B cell (primary cell): ENCODE results near the gene HMGA1. TPM values are rescaled to one million over a fixed set of nuclear protein-coding genes. Genes with fewer than 3 reads are reported as not detected.

ENCODE experiments used
- ATAC-seq: fragments of 200-7000 bp; cut with Tn5 transposase; one replicate; pipeline ENCODE4 v1.10.0; 2021; ENCODE audit warnings: low read depth, mild to moderate bottlenecking, moderate number of reproducible peaks, moderate library complexity
- CTCF ChIA-PET: fragments of 350-600 bp; sonication (Branson Sonifier 250); formaldehyde crosslinking; loops from one replicate; lab custom pipeline; 2021; ENCODE audit warnings: antibody characterized with exemption, inconsistent platforms; lab: Charles Lee
- POLR2A ChIA-PET: fragments of 350-600 bp; sonication (Branson Sonifier 250); formaldehyde crosslinking; loops from one replicate; lab custom pipeline; 2021; ENCODE audit warnings: antibody characterized with exemption; lab: Charles Lee
- DNase-seq: peaks from one replicate; pipeline ENCODE4 v3.0.0; 2013
- H2AFZ ChIP-seq: 2 replicates; pipeline ENCODE4 v1.6.1; 2012; ENCODE audit warnings: mild to moderate bottlenecking, low read depth, low read length; ENCODE audit not compliant: insufficient read depth, poor library complexity, severe bottlenecking
- H3K27ac ChIP-seq, 2 donors: 1 replicate in 1 of 2; 2 replicates in 1 of 2; pipeline ENCODE4 v1.5.1; 2012 to 2013; ENCODE audit warnings: low read length in 2 of 2, mild to moderate bottlenecking in 2 of 2, moderate library complexity in 1 of 2
- H3K27me3 ChIP-seq, 4 experiments: fragments of 200-600 bp in 1 of 4; sonication (generic) in 1 of 4; replicated peaks in 1 of 4; 1 replicate in 2 of 4; 2 replicates in 2 of 4; pipeline versions ENCODE4 v1.6.1 to v1.7.0; 2013 to 2016; ENCODE audit warnings: low read length in 3 of 4, mild to moderate bottlenecking in 2 of 4, mixed read lengths in 1 of 4, moderate library complexity in 1 of 4; ENCODE audit not compliant: insufficient read depth in 4 of 4, control insufficient read depth in 3 of 4; ENCODE audit errors: control extremely low read depth in 1 of 4
- H3K36me3 ChIP-seq, 2 experiments: replicated peaks in 1 of 2; 1 replicate in 1 of 2; 2 replicates in 1 of 2; pipeline versions ENCODE4 v1.6.1 to v1.7.1; 2013; ENCODE audit warnings: low read length in 1 of 2; ENCODE audit not compliant: insufficient read depth in 2 of 2, control insufficient read depth in 1 of 2; ENCODE audit errors: control extremely low read depth in 1 of 2, extremely low read depth in 1 of 2
- H3K4me1 ChIP-seq, 2 donors: fragments of 200-600 bp in 1 of 2; sonication (generic) in 1 of 2; 1 replicate in 1 of 2; 2 replicates in 1 of 2; pipeline versions ENCODE4 v1.5.1 to v1.6.1; 2013 to 2017; ENCODE audit warnings: low read length in 2 of 2; ENCODE audit not compliant: control insufficient read depth in 2 of 2, insufficient read depth in 2 of 2
- H3K4me2 ChIP-seq: replicated peaks from 2 replicates; pipeline ENCODE3; 2012; ENCODE audit warnings: mild to moderate bottlenecking, low read depth, low read length; ENCODE audit not compliant: poor library complexity, severe bottlenecking
- H3K4me3 ChIP-seq, 5 experiments: fragments of 200-600 bp in 1 of 5; sonication (generic) in 1 of 5; 1 replicate in 3 of 5; 2 replicates in 2 of 5; pipeline versions ENCODE4 v1.5.1 to v1.7.0; 2011 to 2016; ENCODE audit warnings: low read length in 4 of 5, mild to moderate bottlenecking in 4 of 5, low read depth in 2 of 5, control low read depth in 1 of 5, moderate library complexity in 1 of 5; ENCODE audit not compliant: insufficient read depth in 1 of 5; ENCODE audit errors: control extremely low read depth in 1 of 5, extremely low read depth in 1 of 5
- H3K79me2 ChIP-seq: fragments of 200-600 bp; sonication (generic); one replicate; pipeline ENCODE4 v1.6.0; 2016; ENCODE audit warnings: low read length; ENCODE audit not compliant: control insufficient read depth, insufficient read depth
- H3K9ac ChIP-seq: fragments of 200-600 bp; sonication (generic); 2 replicates; pipeline ENCODE4 v1.6.1; 2017; ENCODE audit warnings: mild to moderate bottlenecking, low read length, moderate library complexity
- H3K9me3 ChIP-seq, 3 donors: one replicate each; pipeline versions ENCODE4 v1.6.1 to v1.7.1; 2013; ENCODE audit warnings: low read length in 2 of 3; ENCODE audit not compliant: control insufficient read depth in 2 of 3, insufficient read depth in 1 of 3; ENCODE audit errors: control extremely low read depth in 1 of 3
- H4K20me1 ChIP-seq: 2 replicates; pipeline ENCODE4 v1.6.0; 2012; ENCODE audit warnings: mild to moderate bottlenecking, low read length; ENCODE audit not compliant: insufficient read depth, control insufficient read depth, poor library complexity, severe bottlenecking
- H3K27ac Mint-ChIP-seq: one replicate; pipeline ENCODE4 v1.8.0; 2021; ENCODE audit warnings: mixed read lengths
- H3K27me3 Mint-ChIP-seq: one replicate; pipeline ENCODE4 v1.8.0; 2021; ENCODE audit warnings: mixed read lengths
- H3K4me1 Mint-ChIP-seq: one replicate; pipeline ENCODE4 v1.8.0; 2021; ENCODE audit warnings: mixed read lengths
- H3K4me3 Mint-ChIP-seq: one replicate; pipeline ENCODE4 v1.8.0; 2021; ENCODE audit warnings: mixed read lengths
- H3K9me3 Mint-ChIP-seq: one replicate; pipeline ENCODE4 v1.8.0; 2022; ENCODE audit warnings: mixed read lengths; ENCODE audit not compliant: insufficient read depth
- EZH2 ChIP-seq: IDR thresholded peaks from 2 replicates; pipeline ENCODE4 v1.6.1; 2012; ENCODE audit warnings: borderline replicate concordance, low read depth, mild to moderate bottlenecking, moderate library complexity, low read length; ENCODE audit not compliant: insufficient read depth, poor library complexity, severe bottlenecking
- WGBS: methylation state at CpG from one replicate; pipeline ENCODE4 v1.1.5; 2013; ENCODE audit warnings: missing lambda C conversion rate; ENCODE audit not compliant: insufficient coverage; 5-methylcytosine and 5-hydroxymethylcytosine counted together
- intact Hi-C: fragments of 100-400 bp; cut with micrococcal nuclease; formaldehyde crosslinking; loops from one replicate; pipeline ENCODE4 v1.10.0; 2022
- polyA plus RNA-seq: library from polyadenylated mRNA; depleted of rRNA; stranded (reverse); fragments of >200 nt; gene quantifications from 2 replicates; pipeline ENCODE4 v1.2.3, GENCODE V29; 2012
- total RNA-seq, 2 donors: library from RNA; stranded (reverse); fragments of 120-200 nt in 1 of 2; gene quantifications; 1 replicate in 1 of 2; 2 replicates in 1 of 2; pipeline versions ENCODE4 v1.2.3 to v1.2.4, GENCODE V29; 2013 to 2022
- TF ChIP-seq, protein P1 (sequence below): fragments of 200-600 bp; IDR thresholded peaks from one replicate; pipeline ENCODE4 v1.8.0; 2022; ENCODE audit warnings: antibody characterized with exemption, mild to moderate bottlenecking

HMGA1 gene
- total and polyA plus RNA-seq, 2 donors (not counting 1 experiment from before 2014, with no cell fraction given), result 59.6 to 66.4 TPM

- H3K4me1 ChIP-seq, result peaks cover 16 to 34% of the 10 kb centered on the region in 2 donors
- H3K4me3 ChIP-seq, result no peak overlapping the region
- no peak overlapping the region for H2AFZ ChIP-seq
- H3K27ac Mint-ChIP-seq, result peak overlapping the region; percentile 53
- intact Hi-C loops, result no loop called here
- H3K4me1 Mint-ChIP-seq, result peaks cover 57% of the 10 kb centered on the region
- H3K4me2 ChIP-seq, result no peak overlapping the region
- no peak overlapping the region for H3K9ac ChIP-seq
- peak overlapping the region in 1 of 2 donors; percentile 35 for H3K27ac ChIP-seq
- peaks cover 38% of the 10 kb centered on the region for H3K79me2 ChIP-seq
- H3K4me3 Mint-ChIP-seq, result no peak overlapping the region
- H3K27me3 ChIP-seq, result no peaks in the 10 kb centered on the region
- H3K27me3 Mint-ChIP-seq, result no peaks in the 10 kb centered on the region
- peaks cover 70% of the 10 kb centered on the region for H4K20me1 ChIP-seq
- ChIA-PET POLR2A (interaction anchor here (0.5 kb wide), 1 partner anchor 32 kb away, joined by 3 read pairs; no protein-coding TSS in a partner anchor), CTCF (interaction anchor here (2.8 kb wide), 2 partner anchors 46 to 173 kb away, joined by 15 to 19 read pairs; no protein-coding TSS in a partner anchor)
- TF ChIP-seq, protein P1, sequence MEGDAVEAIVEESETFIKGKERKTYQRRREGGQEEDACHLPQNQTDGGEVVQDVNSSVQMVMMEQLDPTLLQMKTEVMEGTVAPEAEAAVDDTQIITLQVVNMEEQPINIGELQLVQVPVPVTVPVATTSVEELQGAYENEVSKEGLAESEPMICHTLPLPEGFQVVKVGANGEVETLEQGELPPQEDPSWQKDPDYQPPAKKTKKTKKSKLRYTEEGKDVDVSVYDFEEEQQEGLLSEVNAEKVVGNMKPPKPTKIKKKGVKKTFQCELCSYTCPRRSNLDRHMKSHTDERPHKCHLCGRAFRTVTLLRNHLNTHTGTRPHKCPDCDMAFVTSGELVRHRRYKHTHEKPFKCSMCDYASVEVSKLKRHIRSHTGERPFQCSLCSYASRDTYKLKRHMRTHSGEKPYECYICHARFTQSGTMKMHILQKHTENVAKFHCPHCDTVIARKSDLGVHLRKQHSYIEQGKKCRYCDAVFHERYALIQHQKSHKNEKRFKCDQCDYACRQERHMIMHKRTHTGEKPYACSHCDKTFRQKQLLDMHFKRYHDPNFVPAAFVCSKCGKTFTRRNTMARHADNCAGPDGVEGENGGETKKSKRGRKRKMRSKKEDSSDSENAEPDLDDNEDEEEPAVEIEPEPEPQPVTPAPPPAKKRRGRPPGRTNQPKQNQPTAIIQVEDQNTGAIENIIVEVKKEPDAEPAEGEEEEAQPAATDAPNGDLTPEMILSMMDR, result no peak
- TF ChIP-seq EZH2, result no peak
- no peaks in the 10 kb centered on the region for H3K9me3 ChIP-seq
- no peak for ATAC-seq
- 88% methylated on average over 6 of the region's 7 CpGs for WGBS
- DNase-seq, result no peak
- peaks cover 0 to 41% of the 10 kb centered on the region in 2 experiments for H3K36me3 ChIP-seq
- no peaks in the 10 kb centered on the region for H3K9me3 Mint-ChIP-seq
These were observed 5.8 kb downstream of the HMGA1 start for GRCh38 chr6:34242252-34243130.
